Activated CD4-positive, alpha-beta T cell treated with anti-CD3 and anti-CD28 coated beads for 48 hours (primary cell): ENCODE results near the gene RPL19.

Experiments
- DNase-seq: peaks from one replicate; pipeline ENCODE4 v3.0.0-alpha.2; 2020

The RPL19 gene

GRCh38 chr17:39252788-39253460, 52.8 kb downstream of the RPL19 start:
- no peak for DNase-seq
